AG10803 (cell line): ENCODE results near the gene BRMS1L.
A peak's percentile ranks its signal among the peaks of the same experiment; 100 is the strongest.

Experiments
- DNase-seq: peaks from one replicate; pipeline ENCODE4 v3.0.0; 2010; ENCODE audit warnings: low read depth
- H3K4me3 ChIP-seq: 2 replicates; pipeline ENCODE4 v1.5.1; 2011; ENCODE audit warnings: mild to moderate bottlenecking, low read length, control low read depth
- TF ChIP-seq, protein P1 (sequence below): conservative IDR thresholded peaks from 2 replicates; pipeline ENCODE4 v1.5.1; 2011; ENCODE audit warnings: mild to moderate bottlenecking, low read length, control low read depth, inconsistent platforms

BRMS1L gene

DNA sequence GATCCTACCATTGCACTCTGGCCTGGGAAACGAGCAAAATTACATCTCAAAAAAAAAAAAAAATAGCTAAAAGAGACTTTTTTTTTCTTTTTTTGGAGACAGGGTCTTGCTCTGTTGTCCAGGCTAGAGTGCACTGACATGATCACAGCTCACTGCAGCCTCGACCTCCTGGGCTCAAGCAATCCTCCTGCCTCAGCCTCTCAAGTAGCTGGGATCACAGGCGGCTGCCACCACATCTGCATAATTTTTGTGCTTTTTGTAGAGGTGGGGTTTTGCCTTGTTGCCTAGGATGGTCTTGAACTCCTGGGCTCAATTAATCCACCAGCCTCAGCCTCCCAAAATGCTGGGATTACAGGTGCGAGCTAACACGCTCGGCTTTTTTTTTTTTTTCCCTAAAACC, 28.3 kb upstream of the BRMS1L start:
- H3K4me3 ChIP-seq: no peak overlapping the region
- TF ChIP-seq, protein P1, sequence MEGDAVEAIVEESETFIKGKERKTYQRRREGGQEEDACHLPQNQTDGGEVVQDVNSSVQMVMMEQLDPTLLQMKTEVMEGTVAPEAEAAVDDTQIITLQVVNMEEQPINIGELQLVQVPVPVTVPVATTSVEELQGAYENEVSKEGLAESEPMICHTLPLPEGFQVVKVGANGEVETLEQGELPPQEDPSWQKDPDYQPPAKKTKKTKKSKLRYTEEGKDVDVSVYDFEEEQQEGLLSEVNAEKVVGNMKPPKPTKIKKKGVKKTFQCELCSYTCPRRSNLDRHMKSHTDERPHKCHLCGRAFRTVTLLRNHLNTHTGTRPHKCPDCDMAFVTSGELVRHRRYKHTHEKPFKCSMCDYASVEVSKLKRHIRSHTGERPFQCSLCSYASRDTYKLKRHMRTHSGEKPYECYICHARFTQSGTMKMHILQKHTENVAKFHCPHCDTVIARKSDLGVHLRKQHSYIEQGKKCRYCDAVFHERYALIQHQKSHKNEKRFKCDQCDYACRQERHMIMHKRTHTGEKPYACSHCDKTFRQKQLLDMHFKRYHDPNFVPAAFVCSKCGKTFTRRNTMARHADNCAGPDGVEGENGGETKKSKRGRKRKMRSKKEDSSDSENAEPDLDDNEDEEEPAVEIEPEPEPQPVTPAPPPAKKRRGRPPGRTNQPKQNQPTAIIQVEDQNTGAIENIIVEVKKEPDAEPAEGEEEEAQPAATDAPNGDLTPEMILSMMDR: no peak

DNA sequence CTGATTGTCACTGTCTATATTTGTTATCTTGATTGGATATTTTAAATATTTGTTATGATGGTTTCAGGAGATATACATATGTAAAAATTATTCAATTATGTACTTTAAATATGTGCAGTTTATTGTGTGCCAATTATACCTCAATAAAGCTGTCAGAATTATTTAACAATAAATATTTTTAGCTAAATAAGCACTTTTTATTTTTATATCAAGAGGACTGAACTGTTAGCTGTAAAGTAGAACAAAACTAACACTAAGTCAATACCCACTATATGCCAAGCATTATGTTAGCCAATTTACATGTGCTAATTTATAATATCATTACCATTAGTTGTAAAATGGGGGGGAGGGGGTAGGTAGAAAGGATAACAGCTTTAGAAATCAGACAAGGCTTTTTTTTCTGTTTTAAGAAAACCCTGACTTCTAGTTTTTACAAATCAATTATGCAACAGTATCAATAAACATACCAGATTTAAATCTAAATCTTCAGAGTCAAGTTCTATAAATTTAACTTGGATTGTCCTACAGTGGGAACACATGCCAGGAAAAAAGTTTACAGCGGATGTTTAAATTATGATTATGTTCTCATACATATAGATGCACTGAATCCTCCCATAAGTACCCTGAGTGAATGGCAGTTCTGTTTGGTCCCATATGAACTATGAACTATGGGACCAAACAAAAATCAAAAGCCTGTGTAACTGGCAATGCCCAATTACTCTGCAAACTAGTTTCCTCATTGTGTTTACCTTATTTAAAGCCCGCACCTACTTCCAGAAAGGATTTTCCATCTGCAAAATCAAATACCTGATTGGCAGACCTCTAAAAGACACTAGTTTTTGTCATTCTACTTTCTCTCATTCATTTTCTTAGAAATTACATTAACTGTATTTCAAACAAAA, 19.9 kb upstream of the BRMS1L start:
- no peak overlapping the region for H3K4me3 ChIP-seq
- TF ChIP-seq, protein P1: no peak
- no peak for DNase-seq

More for the DNA sequence above, 28.3 kb upstream of the BRMS1L start:
- no peak for DNase-seq

DNA sequence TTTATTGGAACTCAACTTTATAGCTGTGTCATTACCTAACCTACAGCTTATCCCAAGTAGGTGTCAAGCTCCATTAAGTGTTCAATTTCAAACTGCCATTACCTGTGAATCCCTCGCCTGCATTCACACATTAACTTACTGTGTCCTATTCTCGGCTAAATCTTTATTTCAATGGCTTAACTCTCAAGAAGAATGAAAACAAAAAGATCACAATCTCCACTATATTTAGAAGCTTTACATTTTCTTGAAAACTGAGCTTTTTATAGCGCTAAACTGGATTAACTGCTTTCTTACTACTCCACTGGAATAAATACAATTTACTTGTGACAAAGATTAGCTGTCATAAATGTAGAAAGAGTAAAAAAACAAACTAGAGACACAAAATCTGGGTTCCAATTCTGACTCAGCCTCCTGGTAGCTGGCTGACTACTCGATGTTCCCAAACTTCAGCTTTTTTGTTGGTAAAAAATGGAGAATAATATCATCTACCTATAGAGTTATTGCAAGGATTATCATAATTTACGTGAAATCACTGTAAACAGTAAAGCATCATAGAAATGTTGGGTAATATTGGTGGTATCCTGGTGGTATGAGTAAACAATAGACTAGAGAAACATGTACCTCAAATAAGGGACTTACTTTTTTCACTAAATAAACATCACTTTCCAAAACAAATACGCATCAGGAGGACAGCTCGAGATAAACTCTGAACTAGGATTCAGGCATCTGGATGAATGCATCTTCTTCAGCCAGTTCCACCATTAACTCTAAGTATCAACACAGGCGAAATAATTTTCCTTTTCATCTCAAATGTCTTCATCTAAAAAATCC, 18.8 kb upstream of the BRMS1L start:
- TF ChIP-seq, protein P1: no peak
- peak overlapping the region; percentile 80 for H3K4me3 ChIP-seq

DNA sequence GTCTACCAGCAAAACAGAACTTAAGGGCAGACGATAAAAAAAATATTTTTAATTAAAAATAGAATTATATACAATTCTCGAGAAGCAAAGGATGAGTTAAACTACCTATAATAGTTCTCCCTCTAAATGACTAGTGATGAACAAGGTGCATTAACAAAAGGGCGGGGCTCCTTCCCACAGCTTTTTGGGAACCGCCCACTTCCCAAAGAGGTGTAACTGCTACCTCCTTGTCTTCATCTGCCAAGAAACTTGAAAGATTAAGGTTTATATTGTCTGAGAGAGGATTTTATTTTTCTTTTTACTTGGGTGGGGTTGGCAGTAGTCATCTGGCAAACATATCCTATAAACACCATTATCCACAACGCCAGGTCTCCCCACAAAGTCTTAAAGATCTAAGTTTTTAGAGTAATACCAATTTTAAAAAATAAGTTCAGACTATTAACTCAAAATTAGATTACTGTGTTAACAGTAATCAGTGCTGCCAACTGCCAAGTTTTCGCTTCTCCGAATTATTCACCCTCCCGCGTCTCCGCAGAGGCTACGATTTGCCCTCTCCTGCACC, 18.0 kb upstream of the BRMS1L start:
- DNase-seq: no peak
- H3K4me3 ChIP-seq: peak overlapping the region; percentile 80
- TF ChIP-seq, protein P1: no peak

More for the DNA sequence above, 18.8 kb upstream of the BRMS1L start:
- no peak for DNase-seq

DNA sequence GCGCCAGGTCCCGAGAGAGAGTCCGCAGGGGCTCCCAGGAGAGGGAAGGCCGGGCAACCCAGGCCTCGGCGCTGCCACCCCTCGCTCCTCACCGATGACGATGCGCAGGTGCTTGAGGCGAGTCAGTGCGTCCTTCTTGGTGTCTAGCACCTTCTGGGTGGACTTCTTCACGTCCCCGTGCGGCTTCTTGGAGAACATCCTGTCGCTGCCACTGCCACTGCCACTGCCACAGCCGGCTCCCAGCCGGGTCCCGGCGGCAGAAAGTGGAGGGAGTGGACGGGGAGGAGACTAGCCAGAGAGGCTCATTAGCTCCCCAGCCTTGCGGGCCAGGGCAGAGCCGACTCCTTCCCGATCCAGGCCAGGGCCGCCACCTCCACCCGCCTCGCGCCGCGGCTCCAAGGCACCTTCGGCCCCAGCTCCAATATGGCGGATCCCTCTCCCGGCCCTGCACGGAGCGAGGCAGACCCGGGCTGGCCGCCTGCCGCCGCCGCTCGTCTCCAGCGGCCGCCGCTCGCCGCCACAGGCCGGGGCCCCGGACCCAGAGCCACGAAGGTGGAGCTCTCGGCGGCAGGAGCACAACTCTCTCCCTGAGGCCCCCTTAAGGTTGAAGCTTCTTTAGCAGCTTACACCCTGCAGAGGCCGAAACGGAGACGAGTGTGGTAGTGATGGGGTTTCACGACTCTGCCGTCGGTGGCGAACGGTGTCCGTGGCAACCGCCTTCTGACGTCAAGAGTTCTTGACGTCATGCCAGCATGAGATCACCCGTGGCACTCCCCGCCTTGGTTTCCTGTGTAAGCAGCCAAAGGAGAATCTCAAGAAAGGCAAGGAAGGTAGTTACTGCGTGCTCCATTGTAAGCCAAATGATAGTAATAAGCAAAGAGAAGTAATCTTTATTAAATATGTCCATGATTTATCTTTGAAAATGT, 17.2 kb upstream of the BRMS1L start, which contains the start of gene RALGAPA1:
TSS of gene RALGAPA1 (minus strand) at position 658 of the 926 bp plus-strand sequence. CDS start at position 198, 460 bp downstream.
- TF ChIP-seq, protein P1: peak; percentile 54
- H3K4me3 ChIP-seq: peak within 1 kb of the TSS; percentile 80
- DNase-seq: peak; percentile 98

DNA sequence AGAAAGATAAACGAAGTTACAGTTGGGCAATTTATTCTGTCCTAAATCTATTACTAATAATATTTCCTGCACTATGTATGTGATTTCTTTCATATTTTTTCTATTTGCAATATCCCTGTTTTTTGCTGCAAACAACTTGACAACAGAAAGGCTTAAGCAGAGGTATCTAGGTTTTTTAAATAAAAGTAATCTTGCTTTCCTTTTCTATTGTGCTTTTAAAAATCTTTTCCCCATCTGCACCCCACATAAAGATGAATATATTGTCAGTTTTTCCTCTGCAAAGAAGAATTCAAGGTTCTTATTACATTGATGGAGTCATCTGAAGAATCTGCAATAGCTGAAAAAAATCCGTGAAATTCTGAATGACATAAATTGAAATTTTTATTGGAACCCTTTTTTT, 16.5 kb upstream of the BRMS1L start:
- TF ChIP-seq, protein P1: no peak
- peak overlapping the region; percentile 80 for H3K4me3 ChIP-seq
- no peak for DNase-seq
